MM.1S (cell line): ENCODE measurements around the gene FOXP4.

Experiments used
- DNase-seq: peaks from one replicate; pipeline ENCODE4 v3.0.0-alpha.2; 2015
- H2AFZ ChIP-seq: fragments of 300-600 bp; sonication (generic); 2 replicates; pipeline ENCODE4 v1.6.0; 2016; ENCODE audit warnings: antibody characterized with exemption, low read length
- H3F3A ChIP-seq: fragments of 300-600 bp; sonication (generic); 2 replicates; pipeline ENCODE4 v1.6.1; 2016; ENCODE audit warnings: mild to moderate bottlenecking, antibody characterized with exemption, low read length, moderate library complexity, mixed read lengths; ENCODE audit not compliant: insufficient read depth
- H3K27ac ChIP-seq: fragments of 300-600 bp; sonication (generic); 2 replicates; pipeline ENCODE4 v1.5.1; 2016; ENCODE audit warnings: mild to moderate bottlenecking, low read length
- H3K27me3 ChIP-seq: fragments of 300-600 bp; sonication (generic); replicated peaks from 2 replicates; pipeline ENCODE4 v1.6.0; 2016; ENCODE audit warnings: low read length; ENCODE audit not compliant: insufficient read depth
- H3K36me3 ChIP-seq: fragments of 300-600 bp; sonication (generic); replicated peaks from 2 replicates; pipeline ENCODE4 v1.6.1; 2016; ENCODE audit warnings: mild to moderate bottlenecking, low read length, mixed read lengths; ENCODE audit not compliant: insufficient read depth
- H3K4me1 ChIP-seq: fragments of 300-600 bp; sonication (generic); 2 replicates; pipeline ENCODE4 v1.6.1; 2016; ENCODE audit warnings: low read length, mixed read lengths
- H3K4me2 ChIP-seq: fragments of 300-600 bp; sonication (generic); 2 replicates; pipeline ENCODE4 v1.6.0; 2016; ENCODE audit warnings: low read depth, low read length
- H3K4me3 ChIP-seq: fragments of 300-600 bp; sonication (generic); 2 replicates; pipeline ENCODE4 v1.5.1; 2016; ENCODE audit warnings: low read length, mixed read lengths
- H3K79me2 ChIP-seq: fragments of 300-600 bp; sonication (generic); 2 replicates; pipeline ENCODE4 v1.6.1; 2016; ENCODE audit warnings: mixed run types, low read length, mixed read lengths
- H3K9ac ChIP-seq: fragments of 300-600 bp; sonication (generic); 2 replicates; pipeline ENCODE4 v1.6.1; 2016; ENCODE audit warnings: low read length, mixed read lengths
- H3K9me2 ChIP-seq: fragments of 300-600 bp; sonication (generic); replicated peaks from 2 replicates; pipeline ENCODE4 v1.6.1; 2016; ENCODE audit warnings: mild to moderate bottlenecking, low read length, mixed read lengths; ENCODE audit not compliant: insufficient read depth
- H3K9me3 ChIP-seq: fragments of 300-600 bp; sonication (generic); replicated peaks from 2 replicates; pipeline ENCODE4 v1.6.1; 2016; ENCODE audit warnings: mild to moderate bottlenecking, low read length, mixed read lengths; ENCODE audit not compliant: insufficient read depth
- H4K20me1 ChIP-seq: fragments of 300-600 bp; sonication (generic); 2 replicates; pipeline ENCODE4 v1.6.1; 2016; ENCODE audit warnings: mild to moderate bottlenecking, low read length, moderate library complexity, mixed read lengths; ENCODE audit not compliant: insufficient read depth
- CTCF ChIP-seq: fragments of 300-600 bp; sonication (generic); IDR thresholded peaks from 2 replicates; pipeline ENCODE4 v1.5.1; 2016; ENCODE audit warnings: antibody characterized with exemption, low read length, mixed read lengths
- EZH2 ChIP-seq: fragments of 300-600 bp; sonication (generic); optimal IDR thresholded peaks from 2 replicates; pipeline ENCODE3; 2017; ENCODE audit warnings: low read depth, mild to moderate bottlenecking, antibody characterized with exemption, low read length, mixed read lengths
- EZH2phosphoT487 ChIP-seq: fragments of 300-600 bp; sonication (generic); IDR thresholded peaks from 2 replicates; pipeline ENCODE4 v1.6.1; 2018; ENCODE audit warnings: antibody characterized with exemption, low read length

FOXP4 gene

GRCh38 chr6:41529970-41530369, 16.2 kb upstream of the FOXP4 start:
- no peak overlapping the region for H3K9ac ChIP-seq
- no peaks in the 10 kb centered on the region for H3K9me2 ChIP-seq
- no peak overlapping the region for H2AFZ ChIP-seq
- no peak overlapping the region for H3K4me2 ChIP-seq
- 0 out of 2 replicates have a peak, but pooled peaks cover 3% of the 10 kb centered on the region for H4K20me1 ChIP-seq
- H3K27me3 ChIP-seq = peaks cover 91% of the 10 kb centered on the region
- H3K79me2 ChIP-seq = no peaks in the 10 kb centered on the region
- no peak for DNase-seq
- peaks cover 11% of the 10 kb centered on the region; the same call in 1 of the 2 replicates for H3F3A ChIP-seq
- peaks cover 15% of the 10 kb centered on the region for H3K4me1 ChIP-seq
- no peaks in the 10 kb centered on the region for H3K36me3 ChIP-seq
- no peak overlapping the region for H3K4me3 ChIP-seq
- no peaks in the 10 kb centered on the region for H3K9me3 ChIP-seq
- no peak overlapping the region for H3K27ac ChIP-seq
- no peak for TF ChIP-seq EZH2
- no peak for TF ChIP-seq EZH2phosphoT487
- TF ChIP-seq CTCF = no peak

GRCh38 chr6:41530476-41530875, 15.7 kb upstream of the FOXP4 start:
- no peak overlapping the region for H3K9ac ChIP-seq
- H3K36me3 ChIP-seq = no peaks in the 10 kb centered on the region
- H3K27me3 ChIP-seq = peaks cover 91% of the 10 kb centered on the region
- TF ChIP-seq EZH2 (no peak), EZH2phosphoT487 (no peak), CTCF (no peak)
- H3K4me3 ChIP-seq = no peak overlapping the region
- no peaks in the 10 kb centered on the region for H3K79me2 ChIP-seq
- H3K9me3 ChIP-seq = no peaks in the 10 kb centered on the region
- H2AFZ ChIP-seq = no peak overlapping the region
- H3K9me2 ChIP-seq = no peaks in the 10 kb centered on the region
- no peak overlapping the region for H3K27ac ChIP-seq
- peaks cover 11% of the 10 kb centered on the region; the same call in 1 of the 2 replicates for H3F3A ChIP-seq
- no peak for DNase-seq
- H3K4me2 ChIP-seq = no peak overlapping the region
- H4K20me1 ChIP-seq = 0 out of 2 replicates have a peak, but pooled peaks cover 3% of the 10 kb centered on the region
- H3K4me1 ChIP-seq = peaks cover 15% of the 10 kb centered on the region

- no peak overlapping the region for H3K9ac ChIP-seq
- peaks cover 93% of the 10 kb centered on the region for H3K27me3 ChIP-seq
- DNase-seq = no peak
- H3K9me2 ChIP-seq = no peaks in the 10 kb centered on the region
- peak overlapping the region; percentile 80; the same call in 1 of the 2 replicates for H3K4me2 ChIP-seq
- H3K4me3 ChIP-seq = no peak overlapping the region
- H3K9me3 ChIP-seq = no peaks in the 10 kb centered on the region
- no peak overlapping the region for H2AFZ ChIP-seq
- peaks cover 15% of the 10 kb centered on the region for H3K4me1 ChIP-seq
- H3K79me2 ChIP-seq = no peaks in the 10 kb centered on the region
- no peak for TF ChIP-seq CTCF
- no peak for TF ChIP-seq EZH2phosphoT487
- no peak for TF ChIP-seq EZH2
- no peak overlapping the region for H3K27ac ChIP-seq
- no peaks in the 10 kb centered on the region for H3K36me3 ChIP-seq
- 0 out of 2 replicates have a peak, but pooled peaks cover 3% of the 10 kb centered on the region for H4K20me1 ChIP-seq
- H3F3A ChIP-seq = peaks cover 11% of the 10 kb centered on the region; the same call in 1 of the 2 replicates
Observed at GRCh38 chr6:41531016-41531415, 15.2 kb upstream of the FOXP4 start.
